GM19328 (cell line): ENCODE results near the gene IL17RD.

Experiments
- ATAC-seq: cut with Tn5 transposase; IDR thresholded peaks from one replicate; pipeline ENCODE4 v1.9.1; 2021; ENCODE audit warnings: mild to moderate bottlenecking, moderate library complexity; ENCODE audit not compliant: unreplicated experiment

Gene IL17RD

DNA sequence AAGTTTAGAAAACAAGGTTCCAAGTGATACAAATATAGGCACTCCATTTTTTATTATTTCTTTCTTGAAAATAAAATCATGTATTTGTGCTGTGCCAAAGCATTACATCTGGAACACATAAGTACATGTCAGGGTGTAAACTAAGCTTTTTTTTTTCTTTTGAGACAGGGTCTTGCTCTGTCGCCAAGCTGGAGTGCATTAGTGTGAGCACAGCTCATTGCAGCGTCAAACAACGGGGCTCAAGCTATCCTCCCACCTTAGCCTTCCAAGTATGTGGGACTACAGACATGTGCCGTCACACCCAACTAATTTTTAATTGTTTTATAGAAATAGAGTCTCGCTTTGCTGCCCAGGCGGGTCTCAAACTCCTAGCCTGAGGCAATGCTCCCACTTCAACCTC lies 95.7 kb downstream of the IL17RD start:
- ATAC-seq, result no peak

DNA sequence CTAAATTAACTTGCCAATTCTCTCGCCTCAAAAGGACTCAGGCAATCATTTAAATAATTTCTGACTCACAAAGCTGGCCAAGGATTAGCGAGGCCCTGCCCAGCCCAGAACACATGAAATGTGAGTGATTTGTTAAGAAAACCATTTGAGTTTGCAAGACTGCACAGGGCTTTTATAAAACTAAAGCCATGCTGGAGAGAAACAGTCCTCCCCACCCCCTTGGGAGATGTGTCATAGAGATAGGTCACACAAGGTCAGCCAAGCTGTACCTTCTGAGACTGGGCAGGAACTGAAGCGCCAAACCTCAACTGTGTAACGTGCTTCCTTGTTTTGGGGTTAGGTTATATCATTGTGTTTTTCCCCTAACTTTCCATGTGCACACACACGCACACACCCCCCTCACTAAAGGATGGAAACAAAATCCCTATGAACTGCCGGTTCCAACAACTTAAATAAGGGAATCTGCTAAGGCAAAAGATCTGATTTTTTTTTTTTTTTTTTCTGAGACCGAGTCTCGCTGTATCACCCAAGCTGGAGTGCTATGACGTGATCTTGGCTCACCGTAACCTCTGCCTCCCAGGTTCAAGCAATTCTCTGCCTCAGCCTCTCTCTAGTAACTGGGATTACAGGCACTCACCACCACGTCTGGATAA lies 96.6 kb downstream of the IL17RD start:
- ATAC-seq, result peak; percentile 95

GRCh38 chr3:57066471-57066870 lies 98.7 kb downstream of the IL17RD start:
- no peak for ATAC-seq

GRCh38 chr3:57065588-57065987 lies 99.6 kb downstream of the IL17RD start:
- ATAC-seq, result no peak

DNA sequence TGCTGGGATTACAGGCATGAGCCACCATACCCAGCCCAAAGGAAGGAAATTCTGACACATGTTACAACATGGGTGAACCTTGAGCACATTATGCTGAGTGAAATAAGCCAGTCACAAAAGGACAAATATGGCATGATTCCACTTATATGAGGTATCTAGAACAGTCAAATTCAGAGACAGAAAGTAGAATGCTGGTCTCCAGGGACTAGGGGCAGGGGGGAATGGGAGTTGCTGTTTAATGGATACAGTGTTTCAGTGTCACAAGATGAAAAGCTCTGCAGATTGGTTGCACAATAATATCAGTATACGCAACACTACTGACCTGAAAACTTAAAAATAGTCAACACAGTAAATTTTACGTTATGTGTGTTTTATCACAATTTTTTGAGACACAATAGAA lies 100.6 kb downstream of the IL17RD start:
- ATAC-seq, result no peak

DNA sequence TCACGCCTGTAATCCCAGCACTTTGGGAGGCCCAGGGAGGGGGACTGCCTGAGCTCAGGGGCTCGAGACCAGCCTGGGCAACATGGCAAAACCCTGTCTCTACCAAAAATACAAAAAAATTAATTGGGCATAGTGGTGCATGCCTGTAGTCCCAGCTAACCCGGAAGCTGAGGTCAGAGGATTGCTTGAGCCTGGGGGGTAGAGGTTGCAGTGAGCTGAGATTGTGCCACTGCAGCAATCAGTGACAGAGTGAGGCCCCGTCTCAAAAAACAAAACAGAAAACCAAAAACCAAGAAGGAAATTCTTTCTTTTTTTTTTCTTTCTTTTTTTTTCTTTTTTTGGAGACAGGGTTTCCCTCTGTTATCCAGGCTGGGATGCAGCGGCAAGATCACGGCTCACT lies 101.2 kb downstream of the IL17RD start:
- ATAC-seq, result no peak

GRCh38 chr3:57063032-57063431 lies 102.1 kb downstream of the IL17RD start:
- no peak for ATAC-seq

DNA sequence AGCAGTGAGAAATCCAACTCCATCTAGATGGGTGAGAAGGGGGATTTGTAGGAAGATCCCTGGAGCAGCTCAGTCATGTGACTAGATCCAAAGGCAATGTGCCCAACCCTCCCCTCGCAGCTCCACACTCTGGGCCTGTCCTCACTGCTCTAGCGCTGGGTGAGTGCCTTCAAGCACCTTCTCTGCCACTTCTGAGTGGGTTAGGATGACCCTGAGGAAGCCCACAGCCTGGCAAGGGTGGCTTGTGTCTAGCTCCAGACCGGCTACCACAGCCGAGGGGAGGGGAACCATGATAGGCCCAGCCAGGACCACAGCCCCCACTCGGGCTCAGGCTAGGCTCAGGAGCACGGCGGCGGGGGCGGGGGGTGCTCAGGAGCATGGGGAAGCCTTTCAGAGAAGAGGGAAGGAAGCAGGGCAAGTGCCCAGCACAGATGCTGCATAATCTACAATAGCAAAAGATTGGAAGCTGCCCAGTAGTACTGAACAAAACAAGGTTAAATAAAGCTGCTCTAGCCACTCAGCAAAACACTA lies 103.0 kb downstream of the IL17RD start:
- no peak for ATAC-seq

GRCh38 chr3:57061556-57061955 lies 103.6 kb downstream of the IL17RD start:
- ATAC-seq, result no peak

DNA sequence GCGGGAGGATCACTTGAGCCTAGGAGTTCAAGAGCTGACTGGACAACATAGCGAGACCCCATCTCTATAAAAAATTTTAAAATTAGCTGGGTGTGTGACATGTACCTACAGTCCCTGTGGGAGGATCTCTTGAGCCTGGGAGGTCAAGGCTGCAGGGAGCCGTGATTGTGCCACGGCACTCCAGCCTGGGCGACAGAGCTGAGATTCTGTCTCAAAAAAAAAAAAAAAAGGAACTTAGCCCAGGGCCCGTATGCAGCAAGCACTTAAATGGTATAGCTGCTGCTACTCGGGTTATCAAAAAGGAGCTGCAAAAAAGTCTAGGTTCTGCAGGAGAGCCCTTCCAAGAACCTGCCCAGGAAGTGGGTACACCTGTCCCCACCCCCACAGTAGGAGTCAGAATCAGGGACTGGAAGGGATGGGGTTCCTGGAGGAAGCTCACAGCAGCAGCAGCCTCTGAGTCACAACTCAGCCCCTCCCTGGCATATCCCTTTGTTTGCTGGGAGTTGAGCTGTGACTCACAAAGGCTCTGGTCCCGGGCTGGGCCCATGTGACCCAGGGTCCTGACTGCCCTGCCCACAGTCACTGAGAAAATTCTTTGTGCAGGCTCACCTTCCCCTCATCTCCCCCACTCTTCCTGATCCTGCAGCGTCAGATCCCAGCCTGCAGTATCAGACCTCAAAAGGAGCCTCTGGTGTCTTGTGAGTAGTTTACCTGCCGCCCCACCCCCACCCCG lies 104.9 kb downstream of the IL17RD start, which contains the start of gene SPATA12:
Gene SPATA12 (plus strand): TSS at position 576 of the 733 bp plus-strand sequence. CDS start 13,031 bp downstream, outside the sequence.
- ATAC-seq, result no peak

DNA sequence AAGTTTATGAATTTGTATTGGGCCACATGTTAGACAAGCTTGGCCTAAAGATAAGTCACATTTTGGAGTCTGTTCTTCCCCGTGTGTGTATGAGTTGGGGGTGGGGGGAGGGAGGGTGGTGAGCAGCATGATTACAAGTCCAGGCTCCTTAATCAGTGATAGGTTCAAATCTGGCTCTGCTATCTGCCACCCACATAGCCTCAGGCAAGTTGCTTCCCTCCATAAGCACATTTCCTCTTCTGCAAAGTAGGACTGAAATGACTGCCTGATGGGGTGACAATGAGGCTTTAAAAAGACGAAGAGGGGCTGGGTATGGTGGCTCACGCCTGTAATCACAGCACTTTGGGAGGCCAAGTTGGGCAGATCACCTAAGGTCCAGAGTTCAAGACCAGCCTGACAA lies 105.7 kb downstream of the IL17RD start:
- ATAC-seq, result no peak

DNA sequence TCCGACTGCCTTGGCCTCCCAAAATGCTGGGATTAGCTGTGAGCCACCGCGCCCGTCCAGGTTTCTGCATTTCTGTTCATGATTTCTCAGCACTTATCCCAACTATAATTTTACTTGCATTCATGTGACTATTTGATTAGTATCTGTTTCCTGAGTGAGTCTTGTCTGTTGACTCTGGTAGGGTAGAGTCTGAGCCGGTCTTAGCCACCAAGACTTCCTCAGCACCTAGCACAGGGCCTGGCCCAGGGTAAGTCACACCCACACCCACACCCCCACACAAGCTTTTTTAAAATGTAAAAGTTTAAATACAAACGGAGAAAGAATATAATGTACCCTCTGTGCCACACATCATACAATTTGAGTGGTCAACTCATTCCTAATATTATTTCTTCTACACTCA lies 107.8 kb downstream of the IL17RD start:
- no peak for ATAC-seq

- no peak for ATAC-seq
These were observed 112.0 kb downstream of the IL17RD start for GRCh38 chr3:57053122-57053521.

- ATAC-seq, result no peak
These were observed 112.5 kb downstream of the IL17RD start for GRCh38 chr3:57052662-57053061.

GRCh38 chr3:57048728-57049127 lies 116.4 kb downstream of the IL17RD start:
- no peak for ATAC-seq

DNA sequence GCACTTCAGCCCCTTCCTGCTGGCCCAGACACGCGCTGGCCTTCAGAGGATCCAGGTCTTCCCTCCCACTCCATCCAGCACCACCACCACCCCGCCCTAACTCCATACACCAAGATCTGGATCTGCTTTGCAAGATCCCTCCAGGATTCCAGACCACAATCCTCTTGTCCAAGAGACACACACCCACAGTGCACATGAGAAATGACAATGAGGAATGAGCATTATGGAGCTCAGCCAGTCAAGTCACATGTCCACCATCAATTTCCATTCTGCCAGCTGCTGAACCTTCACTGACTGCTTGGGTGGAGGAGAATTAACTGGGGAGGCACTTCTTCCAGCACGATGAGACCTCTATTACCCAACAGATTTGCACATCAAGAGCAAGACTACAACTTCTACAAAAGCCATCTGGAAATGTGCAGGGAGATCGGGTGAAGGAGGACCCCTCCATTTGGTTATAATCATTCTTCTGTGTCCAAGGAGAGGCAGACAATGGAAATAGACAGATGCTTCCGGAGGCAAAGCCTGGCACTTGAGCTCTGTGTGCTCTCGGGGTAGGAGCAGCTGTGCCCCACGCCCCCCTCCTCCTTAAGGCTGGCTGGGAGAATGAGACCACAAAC lies 117.0 kb downstream of the IL17RD start:
- ATAC-seq, result no peak

GRCh38 chr3:57046101-57046765 lies 118.9 kb downstream of the IL17RD start:
- ATAC-seq, result no peak

- no peak for ATAC-seq
These were observed 121.6 kb downstream of the IL17RD start for GRCh38 chr3:57043518-57043917.

DNA sequence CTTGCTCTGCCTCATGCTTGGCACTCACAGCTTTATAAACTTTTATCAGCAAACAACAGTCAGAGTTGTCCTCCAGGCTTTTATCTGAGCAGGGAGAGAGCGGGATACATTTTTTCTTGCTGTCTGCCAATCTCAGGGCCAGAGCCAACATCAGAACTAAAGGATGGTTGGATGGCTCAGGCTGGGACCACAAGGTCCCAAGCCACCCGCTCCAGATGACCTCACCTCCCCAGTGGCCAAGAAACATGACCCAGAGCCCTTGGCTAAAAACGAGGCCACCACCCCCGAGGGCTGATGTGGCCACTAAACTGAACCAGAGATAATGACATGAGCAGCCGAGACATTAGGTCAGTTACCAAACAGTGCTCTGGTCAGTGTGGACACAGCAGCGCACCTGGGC lies 123.5 kb downstream of the IL17RD start:
- no peak for ATAC-seq
